Activated B cell treated with CpG ODN at 0.5 μM for 24 hours (primary cell): ENCODE measurements around the gene TPCN2. TPM values are rescaled to one million over a fixed set of nuclear protein-coding genes. Genes with fewer than 3 reads are reported as not detected.

Experiments
- ATAC-seq: fragments of 200-7000 bp; cut with Tn5 transposase; one replicate; pipeline ENCODE4 v1.10.0; 2021; ENCODE audit warnings: low read depth, mild to moderate bottlenecking, moderate library complexity
- CTCF ChIA-PET: fragments of 350-600 bp; sonication (Branson Sonifier 250); formaldehyde crosslinking; loops from one replicate; lab custom pipeline; 2021; ENCODE audit warnings: antibody characterized with exemption; lab: Charles Lee
- POLR2A ChIA-PET: fragments of 350-600 bp; sonication (Branson Sonifier 250); formaldehyde crosslinking; loops from one replicate; lab custom pipeline; 2021; ENCODE audit warnings: antibody characterized with exemption; lab: Charles Lee
- DNase-seq: peaks from one replicate; pipeline ENCODE4 v3.0.0; 2022
- H3K27ac Mint-ChIP-seq: one replicate; pipeline ENCODE4 v1.8.0; 2020; ENCODE audit warnings: mixed read lengths
- H3K27me3 Mint-ChIP-seq: one replicate; pipeline ENCODE4 v1.8.0; 2021; ENCODE audit warnings: mixed read lengths
- H3K36me3 Mint-ChIP-seq: one replicate; pipeline ENCODE4 v1.8.0; 2021; ENCODE audit warnings: low read depth, mixed read lengths
- H3K4me1 Mint-ChIP-seq: one replicate; pipeline ENCODE4 v1.8.0; 2021; ENCODE audit warnings: mixed read lengths
- H3K4me3 Mint-ChIP-seq: one replicate; pipeline ENCODE4 v1.8.0; 2020; ENCODE audit warnings: mild to moderate bottlenecking, mixed read lengths
- H3K9me3 Mint-ChIP-seq: one replicate; pipeline ENCODE4 v1.8.0; 2020; ENCODE audit warnings: mixed read lengths
- CTCF ChIP-seq: fragments of 200-600 bp; IDR thresholded peaks from one replicate; pipeline ENCODE4 v1.8.0; 2022; ENCODE audit warnings: antibody characterized with exemption, mild to moderate bottlenecking
- intact Hi-C: fragments of 100-400 bp; cut with micrococcal nuclease; formaldehyde crosslinking; loops from one replicate; pipeline ENCODE4 v1.15.1; 2024
- total RNA-seq: library from RNA; stranded (reverse); gene quantifications from 2 replicates; pipeline ENCODE4 v1.2.3, GENCODE V29; 2022

Gene TPCN2
- total RNA-seq, 1 donor from 2014 or later = 35.4 TPM

- POLR2A ChIA-PET = interaction anchor here (1.8 kb wide), 1 partner anchor 541 kb away, joined by 8 read pairs; no protein-coding TSS in a partner anchor
- intact Hi-C loops = loop anchor here (1.0 to 5.0 kb wide), 5 partner anchors 110 to 568 kb away; no protein-coding TSS in a partner anchor
- Mint-ChIP-seq H3K27ac (no peak overlapping the region), H3K36me3 (no peaks in the 10 kb centered on the region), H3K9me3 (no peaks in the 10 kb centered on the region), H3K27me3 (peaks cover 6% of the 10 kb centered on the region), H3K4me3 (no peak overlapping the region), H3K4me1 (no peaks in the 10 kb centered on the region)
- DNase-seq (no peak), ATAC-seq (no peak)
- TF ChIP-seq CTCF = no peak
- CTCF ChIA-PET = interaction anchor here (0.5 to 6.1 kb wide), 8 partner anchors 12 to 569 kb away, joined by 3 to 75 read pairs (median 4); partner anchors contain the start of gene CCND1
These were observed 53.3 kb downstream of the TPCN2 start for GRCh38 chr11:69101792-69102695.

GRCh38 chr11:69102732-69103615, 54.2 kb downstream of the TPCN2 start:
- Mint-ChIP-seq H3K27me3 (peaks cover 9% of the 10 kb centered on the region), H3K4me3 (no peak overlapping the region), H3K27ac (no peak overlapping the region), H3K4me1 (no peaks in the 10 kb centered on the region), H3K9me3 (no peaks in the 10 kb centered on the region), H3K36me3 (no peaks in the 10 kb centered on the region)
- ChIA-PET CTCF (interaction anchor here (0.5 to 6.1 kb wide), 3 partner anchors 83 to 568 kb away, joined by 3 to 75 read pairs (median 17); partner anchors contain the start of gene CCND1), POLR2A (no interaction called here)
- no peak for DNase-seq
- ATAC-seq = no peak
- TF ChIP-seq CTCF = no peak
- intact Hi-C loops = loop anchor here (5.0 kb wide), 1 partner anchor 109 kb away; no protein-coding TSS in a partner anchor

- Mint-ChIP-seq H3K4me3 (no peak overlapping the region), H3K27ac (no peak overlapping the region), H3K9me3 (no peaks in the 10 kb centered on the region), H3K36me3 (no peaks in the 10 kb centered on the region), H3K4me1 (no peaks in the 10 kb centered on the region), H3K27me3 (peaks cover 9% of the 10 kb centered on the region)
- ChIA-PET POLR2A (interaction anchor here (0.7 to 1.2 kb wide), 2 partner anchors 62 to 538 kb away, joined by 3 read pairs; no protein-coding TSS in a partner anchor), CTCF (interaction anchor here (1.8 kb wide), 1 partner anchor 539 kb away, joined by 8 read pairs; no protein-coding TSS in a partner anchor)
- no peak for TF ChIP-seq CTCF
- ATAC-seq (no peak), DNase-seq (no peak)
- intact Hi-C loops = loop anchor here (5.0 kb wide), 1 partner anchor 108 kb away; no protein-coding TSS in a partner anchor
These were observed 55.6 kb downstream of the TPCN2 start for GRCh38 chr11:69104212-69104855.

- H3K9me3 Mint-ChIP-seq = no peaks in the 10 kb centered on the region
- H3K27ac Mint-ChIP-seq = no peak overlapping the region
- H3K4me3 Mint-ChIP-seq = no peak overlapping the region
- DNase-seq = no peak
- H3K4me1 Mint-ChIP-seq = no peaks in the 10 kb centered on the region
- H3K27me3 Mint-ChIP-seq = peaks cover 9% of the 10 kb centered on the region
- intact Hi-C loops = loop anchor here (5.0 kb wide), 1 partner anchor 107 kb away; no protein-coding TSS in a partner anchor
- no peaks in the 10 kb centered on the region for H3K36me3 Mint-ChIP-seq
- ChIA-PET POLR2A (interaction anchor here (1.2 kb wide), 1 partner anchor 538 kb away, joined by 3 read pairs; no protein-coding TSS in a partner anchor), CTCF (interaction anchor here (1.8 kb wide), 1 partner anchor 538 kb away, joined by 8 read pairs; no protein-coding TSS in a partner anchor)
- TF ChIP-seq CTCF = no peak
- ATAC-seq = no peak
These were observed 56.2 kb downstream of the TPCN2 start for GRCh38 chr11:69104856-69105395.
